Subcutaneous abdominal adipose tissue (tissue), 5 donors: Measurements from ENCODE around the gene SMARCD1.
"Not testable (repeated sequence)": the region's sequence is repeated elsewhere in the genome, so short reads cannot be mapped to it uniquely, and the experiment has no call there.

Source experiments
- H3K27ac ChIP-seq: one replicate; pipeline ENCODE4 v1.7.0; 2013; ENCODE audit warnings: low read depth, mild to moderate bottlenecking, inconsistent platforms, low read length, moderate library complexity
- H3K27me3 ChIP-seq, 5 donors: one replicate each; pipeline ENCODE4 v1.7.0; 2013; ENCODE audit warnings: low read length in 5 of 5, inconsistent platforms in 1 of 5; ENCODE audit not compliant: control insufficient read depth in 5 of 5, insufficient read depth in 4 of 5
- H3K36me3 ChIP-seq, 5 donors: one replicate each; pipeline ENCODE4 v1.7.0; 2013; ENCODE audit warnings: low read length in 5 of 5; ENCODE audit not compliant: control insufficient read depth in 5 of 5, insufficient read depth in 5 of 5
- H3K4me1 ChIP-seq, 5 donors: one replicate each; pipeline ENCODE4 v1.7.0; 2013; ENCODE audit warnings: low read length in 5 of 5, mild to moderate bottlenecking in 3 of 5, moderate library complexity in 1 of 5; ENCODE audit not compliant: control insufficient read depth in 5 of 5, insufficient read depth in 5 of 5
- H3K4me3 ChIP-seq, 5 donors: one replicate each; pipeline ENCODE4 v1.7.0; 2013; ENCODE audit warnings: low read length in 5 of 5, low read depth in 1 of 5
- H3K9ac ChIP-seq, 5 donors: one replicate each; pipeline ENCODE4 v1.7.0; 2013; ENCODE audit warnings: low read length in 5 of 5, mild to moderate bottlenecking in 4 of 5, moderate library complexity in 3 of 5
- H3K9me3 ChIP-seq, 5 donors: one replicate each; pipeline ENCODE4 v1.7.0; 2013; ENCODE audit warnings: low read length in 5 of 5; ENCODE audit not compliant: control insufficient read depth in 5 of 5
- donor health status: healthy.
- donor health status: healthy.
- donor health status: healthy.
- donor health status: healthy.
- donor health status: healthy.

The SMARCD1 gene

GRCh38 chr12:50147281-50147680 is 62.1 kb downstream of the SMARCD1 start:
- Histone ChIP-seq H3K4me3 (no peak overlapping the region), H3K9ac (no peak overlapping the region), H3K27ac (no peak overlapping the region), H3K9me3 (no peaks in the 10 kb centered on the region), H3K4me1 (peaks cover 0 to 2% (median 0%) of the 10 kb centered on the region in 5 donors), H3K27me3 (no peaks in the 10 kb centered on the region), H3K36me3 (peaks cover 0 to 14% (median 3%) of the 10 kb centered on the region in 5 donors)

- H3K27me3 ChIP-seq, H3K9ac ChIP-seq, H3K4me1 ChIP-seq, H3K9me3 ChIP-seq, H3K27ac ChIP-seq, H3K36me3 ChIP-seq, H3K4me3 ChIP-seq: not testable (repeated sequence)
These were observed 62.9 kb downstream of the SMARCD1 start for GRCh38 chr12:50148011-50148410.

GRCh38 chr12:50149311-50149710 is 64.2 kb downstream of the SMARCD1 start:
- H3K9ac ChIP-seq = no peak overlapping the region
- H3K4me1 ChIP-seq = peaks cover 0 to 2% (median 0%) of the 10 kb centered on the region in 5 donors
- no peaks in the 10 kb centered on the region for H3K9me3 ChIP-seq
- no peak overlapping the region for H3K27ac ChIP-seq
- H3K27me3 ChIP-seq = no peaks in the 10 kb centered on the region
- H3K4me3 ChIP-seq = no peak overlapping the region
- H3K36me3 ChIP-seq = peaks cover 0 to 3% (median 0%) of the 10 kb centered on the region in 5 donors
